ENCODE results near the gene PEPD.
A peak's percentile ranks its signal among the peaks of the same experiment; 100 is the strongest.

The PEPD gene

DNA sequence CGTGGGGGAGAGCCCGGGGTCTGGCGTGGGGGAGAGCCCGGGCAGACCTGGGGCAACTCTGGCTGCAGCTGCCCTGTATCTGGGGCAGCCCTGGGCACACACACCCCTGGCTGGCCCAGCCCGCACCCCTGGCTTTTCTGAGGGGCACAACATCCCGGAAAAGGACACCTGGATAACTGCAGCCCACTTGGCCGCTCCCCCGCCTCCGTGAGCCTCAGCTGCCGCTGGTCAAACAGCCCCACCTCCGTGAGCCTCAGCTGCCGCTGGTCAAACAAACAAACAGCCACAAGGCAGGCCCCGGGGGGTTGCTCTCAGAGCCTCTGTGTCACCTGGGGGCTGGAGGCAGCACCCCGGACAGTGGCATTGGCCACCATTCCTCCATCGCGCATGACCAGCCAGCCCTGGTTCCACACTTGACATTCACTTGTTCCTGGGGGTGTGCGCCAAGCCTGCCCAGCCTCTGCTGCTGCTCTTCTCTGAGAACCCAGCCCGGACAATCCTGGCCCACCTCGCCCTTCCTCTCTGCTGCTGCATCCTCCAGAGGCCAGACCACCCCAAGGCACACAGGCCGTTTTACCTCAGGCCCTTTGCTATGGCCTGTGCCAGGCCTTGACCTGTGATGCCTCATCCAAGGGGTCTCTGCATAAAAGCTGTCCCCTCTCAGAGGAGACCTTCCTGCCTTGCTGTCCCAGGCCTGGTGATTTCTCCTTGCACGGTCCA is 128.1 kb downstream of the PEPD start:
- peak; percentile 25 for DNase-seq

DNA sequence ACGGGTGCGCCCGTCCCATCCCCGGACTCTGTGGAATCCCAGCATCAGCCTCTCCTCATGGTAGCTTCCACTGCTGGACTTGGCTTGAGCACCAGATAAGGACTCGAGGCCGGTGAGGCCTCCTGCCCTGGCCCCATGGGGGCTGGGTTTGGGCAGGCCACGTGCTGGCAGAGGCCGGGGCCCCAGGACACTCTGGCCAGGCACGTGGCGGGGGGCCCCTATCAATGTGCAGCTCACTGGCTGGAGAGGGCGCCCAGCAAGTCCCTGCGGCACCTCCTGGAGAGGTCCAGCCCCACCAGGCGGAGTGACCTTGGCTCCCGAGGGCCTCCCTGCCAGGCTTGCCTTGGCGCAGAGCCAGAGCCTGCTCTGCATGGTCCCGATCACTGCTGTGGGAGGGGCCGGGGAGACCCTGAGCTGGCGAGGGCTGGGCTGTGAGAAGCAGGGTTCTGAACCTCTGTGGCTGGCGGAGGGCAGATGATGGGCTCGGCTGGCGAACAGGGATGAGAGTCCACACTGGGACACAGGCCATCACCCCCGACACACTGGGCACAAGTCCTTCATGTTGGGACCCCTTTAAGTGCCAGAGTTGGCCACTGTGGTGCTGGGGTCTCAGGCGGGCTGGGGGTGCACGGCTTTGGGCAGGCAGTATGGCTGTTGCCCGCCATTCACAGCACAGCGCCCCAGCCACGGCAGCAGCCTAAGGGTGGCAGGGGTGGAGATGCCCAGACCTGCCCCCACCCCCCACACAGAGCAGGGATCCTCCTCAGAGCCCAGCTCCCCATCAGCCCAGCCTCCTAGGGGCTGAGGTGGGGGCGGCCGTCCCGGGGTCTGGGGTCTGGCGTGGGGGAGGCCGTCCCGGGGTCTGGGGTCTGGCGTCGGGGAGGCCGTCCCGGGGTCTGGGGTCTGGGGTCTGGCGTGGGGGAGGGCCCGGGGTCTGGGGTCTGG is 129.0 kb downstream of the PEPD start:
- peak; percentile 32 for DNase-seq

DNA sequence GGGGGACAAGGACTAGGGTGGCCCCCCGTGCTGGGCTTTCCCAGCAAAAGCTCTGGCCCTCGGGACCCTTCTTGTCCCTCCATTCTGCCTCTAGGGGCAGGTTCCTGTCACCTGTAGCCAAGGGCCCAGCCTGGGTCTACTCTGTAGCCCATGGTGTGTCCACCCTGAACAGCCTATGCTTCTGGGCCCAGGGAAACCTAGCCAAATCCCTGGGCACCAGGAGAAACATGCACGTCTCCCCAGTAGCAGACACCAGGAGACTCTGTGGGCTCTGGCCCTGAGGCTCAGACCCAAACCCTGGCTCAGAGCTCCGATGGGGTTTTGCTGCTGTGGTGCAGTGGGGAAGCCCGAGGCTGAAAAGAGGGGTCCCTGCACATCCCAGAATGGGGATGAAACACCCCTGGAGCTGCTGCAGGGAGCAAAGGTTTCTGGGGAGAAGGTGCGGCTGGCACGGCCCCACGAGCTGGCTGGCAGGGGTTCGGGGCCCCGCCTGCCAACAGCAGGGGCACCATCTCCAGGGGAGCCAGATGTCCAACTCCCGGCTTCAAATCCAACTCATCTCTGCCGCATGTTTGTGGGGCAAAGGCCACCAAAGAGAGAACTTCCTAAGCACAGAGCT is 129.9 kb downstream of the PEPD start:
- DNase-seq = peak; percentile 22

DNA sequence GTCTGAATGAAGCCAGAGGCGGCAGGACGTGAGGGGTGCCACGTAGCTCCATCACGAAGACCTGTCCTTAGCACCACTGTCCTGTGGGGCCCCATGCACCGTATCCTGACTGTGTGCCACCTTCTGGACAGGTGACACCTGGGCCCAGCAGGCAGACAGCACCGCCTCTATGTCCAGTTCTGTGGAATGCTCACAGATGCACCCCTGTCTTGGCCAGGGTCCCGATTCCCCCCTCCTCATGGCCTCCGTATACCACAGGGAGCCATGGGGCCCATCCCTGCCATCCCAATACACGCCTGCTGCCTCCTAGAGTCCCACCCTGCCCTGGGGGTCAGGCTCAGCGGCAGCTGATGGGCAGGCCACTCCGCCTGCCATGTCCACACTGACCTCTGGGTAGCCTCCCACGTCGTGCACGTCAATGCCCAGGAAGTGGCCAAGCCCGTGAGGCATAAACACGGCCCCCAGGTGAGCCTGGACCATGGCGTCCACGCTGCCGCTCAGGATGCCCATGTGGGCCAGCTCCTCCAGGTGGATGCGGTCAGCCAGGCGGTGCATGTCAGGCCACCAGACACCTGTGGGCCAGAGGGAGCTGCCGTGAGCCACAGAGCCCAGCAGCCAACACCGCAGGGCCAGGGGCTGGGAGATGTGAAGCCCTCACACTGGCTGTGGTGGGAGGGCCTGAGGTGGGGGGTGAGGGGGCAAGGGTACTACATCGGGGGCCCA is 130.5 kb downstream of the PEPD start:
- peak; percentile 36 for DNase-seq

DNA sequence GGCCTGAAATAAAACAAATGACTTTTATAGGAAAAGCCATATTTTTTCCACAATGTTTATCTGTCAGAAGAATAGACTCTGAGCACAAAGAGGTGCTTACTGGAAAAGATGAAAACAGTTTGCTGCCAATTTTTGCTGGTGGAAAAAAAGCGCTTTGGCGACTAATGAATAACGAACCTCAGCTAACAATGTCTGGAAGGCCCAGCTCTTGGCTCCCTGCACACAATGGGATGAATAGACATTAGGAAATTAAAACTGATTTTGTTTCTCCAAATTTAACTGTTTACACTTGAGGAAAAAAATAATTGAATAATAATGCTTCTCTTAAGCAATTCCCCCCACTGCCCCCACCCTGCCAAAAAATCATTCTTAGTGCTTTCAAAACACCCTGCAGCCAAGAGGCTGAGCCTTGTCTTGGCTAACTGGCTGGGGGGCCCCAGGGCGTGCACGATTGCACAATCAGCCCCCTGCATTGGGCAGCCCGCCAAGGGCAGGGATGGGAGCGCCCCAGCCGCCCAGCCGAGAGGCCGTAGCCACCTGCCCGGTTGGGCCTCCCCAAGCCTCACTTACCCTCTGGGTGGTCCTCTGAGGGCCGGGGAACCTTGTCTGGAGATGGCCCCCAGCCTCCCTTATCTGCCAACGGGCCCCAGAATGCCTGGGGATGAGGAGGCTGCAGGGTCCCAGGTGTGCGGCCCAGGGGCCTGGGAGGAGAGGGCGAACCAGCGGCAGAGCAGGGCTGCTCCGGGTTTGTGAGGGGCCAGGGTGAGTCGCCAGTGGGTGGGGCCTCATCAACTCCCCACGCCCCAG is 131.3 kb downstream of the PEPD start:
- peak; percentile 85 for DNase-seq

DNA sequence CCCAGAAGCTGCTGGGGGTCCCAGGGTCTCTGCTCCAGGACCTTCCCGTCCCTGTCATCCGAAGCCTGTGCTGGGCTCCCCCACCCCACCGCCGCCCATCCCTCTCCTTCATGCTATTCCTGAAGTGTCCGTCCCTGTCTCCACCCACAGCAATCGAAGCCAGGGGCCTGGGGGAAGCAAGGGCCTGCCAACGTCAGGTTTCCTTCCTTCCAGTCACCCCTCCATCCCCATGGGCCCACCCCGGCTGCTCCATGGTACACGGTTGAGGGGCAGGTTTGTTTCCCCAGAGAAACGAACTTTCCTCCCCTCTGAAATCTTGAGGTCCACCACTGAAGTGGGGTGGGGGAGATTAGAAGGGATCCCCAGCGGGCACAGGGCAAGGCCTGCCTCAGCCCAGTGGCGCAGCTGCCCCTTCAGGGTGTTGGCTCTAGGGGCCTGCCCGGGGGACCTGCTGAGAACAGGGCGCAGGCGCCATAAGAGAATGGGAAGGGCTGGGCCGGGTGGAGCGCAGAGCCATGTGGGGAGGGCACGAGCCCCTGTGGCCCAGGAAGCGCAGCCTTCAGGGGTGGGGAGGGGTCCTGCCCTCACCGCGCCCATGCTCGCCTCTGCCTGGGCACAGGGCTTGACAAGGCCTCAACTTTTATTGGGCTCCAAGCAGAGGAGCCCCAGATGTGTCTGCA is 132.0 kb downstream of the PEPD start:
- DNase-seq = peak; percentile 29

DNA sequence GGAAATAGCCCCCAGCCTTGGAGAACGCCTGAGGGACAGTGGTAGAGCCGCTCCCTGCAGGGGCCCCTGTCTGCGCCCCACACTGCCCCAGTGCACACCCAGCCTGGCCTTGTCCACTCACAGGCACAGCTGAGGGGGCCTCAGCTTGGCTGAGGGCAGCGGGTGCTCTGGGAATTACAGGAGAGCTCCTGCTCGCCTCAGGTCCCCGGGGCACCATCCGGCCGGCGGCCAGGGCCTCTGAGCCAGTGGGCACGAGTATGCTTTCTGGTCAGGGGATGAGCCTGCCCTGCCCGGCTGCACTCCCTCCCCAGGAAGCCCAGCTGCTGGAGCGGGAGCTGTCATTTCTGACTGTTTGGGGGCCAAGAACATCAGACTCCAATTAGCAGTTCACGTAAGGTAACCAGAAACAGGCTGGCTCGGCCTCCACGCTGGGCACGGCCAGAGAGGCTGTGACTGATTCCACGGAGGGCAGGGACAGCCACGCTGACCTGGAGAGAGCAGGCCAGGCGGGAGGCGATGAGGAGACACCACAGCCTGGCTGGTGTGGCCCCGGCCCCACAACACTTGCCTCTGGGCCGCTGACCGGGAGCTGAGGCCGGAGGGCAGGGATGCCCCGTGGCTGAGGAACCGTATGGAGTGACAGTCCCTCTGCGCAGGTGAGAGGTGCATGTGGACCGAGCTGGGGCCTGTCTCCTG is 132.7 kb downstream of the PEPD start:
- DNase-seq = peak; percentile 75

DNA sequence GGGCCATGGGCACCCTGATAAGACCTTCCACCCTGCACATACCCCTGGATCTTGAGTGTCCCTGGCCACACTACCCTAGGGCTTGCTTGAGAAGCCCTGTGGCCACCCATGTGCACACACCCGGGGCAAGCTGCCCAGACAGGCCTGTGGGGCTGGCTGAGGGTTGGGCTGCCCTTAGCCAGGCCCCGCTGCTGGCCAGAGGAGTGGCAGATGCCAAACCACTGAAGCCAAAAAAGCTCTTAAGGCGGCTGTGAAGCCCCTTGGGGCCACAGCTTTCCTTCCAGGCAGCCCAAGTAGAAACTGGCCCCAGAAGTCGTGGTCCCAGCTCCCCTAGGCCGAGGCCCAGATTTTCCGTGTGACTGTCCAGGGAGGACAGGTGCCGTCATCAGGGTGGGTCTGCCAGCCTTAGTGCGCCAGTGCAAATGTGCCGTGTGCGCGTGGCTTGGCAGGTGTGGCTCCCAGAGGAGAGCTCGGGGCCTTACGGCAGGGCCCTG is 133.3 kb downstream of the PEPD start:
- DNase-seq = peak; percentile 55

DNA sequence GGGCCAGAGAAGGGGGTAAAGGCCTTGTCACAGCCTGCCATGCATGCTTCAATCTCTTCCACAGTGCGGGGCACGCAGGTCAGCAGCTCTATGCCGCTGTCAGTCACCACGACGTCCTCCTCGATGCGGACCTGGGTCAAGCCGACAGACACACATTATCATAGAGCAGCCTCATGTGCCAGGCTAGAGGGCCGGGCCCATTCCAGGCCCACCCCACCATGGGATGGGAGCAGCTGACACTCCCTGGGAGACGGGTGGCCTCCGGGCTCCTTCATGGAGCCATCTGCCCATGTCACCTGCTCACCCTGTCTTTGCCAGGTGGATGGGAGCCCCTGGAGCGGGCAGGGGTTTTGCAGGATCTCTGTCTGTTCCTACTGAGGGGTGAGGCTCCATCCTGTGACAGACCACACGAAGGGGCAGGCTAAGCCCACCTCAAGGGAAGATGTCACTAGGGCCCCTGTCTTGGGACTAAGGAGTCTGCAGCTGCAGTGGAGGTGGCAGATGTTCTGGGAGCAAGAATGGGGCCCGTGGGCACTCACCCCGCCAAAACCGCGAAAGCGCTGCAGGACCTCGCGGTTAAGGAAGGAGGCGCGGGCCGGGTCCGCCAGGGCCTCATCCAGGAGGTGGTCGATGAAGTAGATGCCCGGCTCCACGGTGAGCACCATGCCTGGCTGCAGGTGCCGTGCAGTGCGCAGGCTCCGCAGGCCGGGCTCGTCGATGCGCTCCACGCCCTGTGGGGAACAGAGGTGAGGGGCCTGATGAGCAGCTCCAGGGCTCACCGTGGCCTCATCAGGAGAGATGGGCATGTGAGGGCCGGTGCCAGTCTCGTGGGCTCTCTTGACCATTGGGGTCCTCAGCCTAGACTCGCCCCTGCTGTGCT is 134.0 kb downstream of the PEPD start:
- no peak for DNase-seq

DNA sequence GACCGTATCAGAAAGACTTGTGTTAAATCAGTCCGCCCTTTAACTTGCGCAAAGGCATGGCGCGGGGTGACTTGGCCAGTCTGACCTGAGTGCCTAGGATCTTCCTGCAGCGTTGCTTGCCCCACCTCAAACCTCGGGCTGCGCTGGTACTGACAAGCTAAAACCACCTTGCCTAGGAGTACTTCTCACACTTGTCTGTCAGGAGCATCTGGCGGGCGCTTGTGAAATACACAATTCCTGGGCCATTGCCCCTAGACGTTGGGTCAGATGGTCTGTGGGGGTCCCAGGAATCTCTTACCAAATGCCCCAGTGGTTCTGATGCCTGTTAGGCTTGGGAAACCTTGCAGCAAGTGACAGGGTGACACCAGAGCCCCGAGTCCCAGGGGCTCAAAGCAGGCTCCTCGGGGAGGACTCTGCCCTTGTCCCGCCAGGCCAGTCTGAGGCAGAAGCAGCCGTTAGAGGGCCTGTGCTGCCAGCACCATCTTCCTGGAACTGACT is 135.2 kb downstream of the PEPD start:
- DNase-seq = no peak

DNA sequence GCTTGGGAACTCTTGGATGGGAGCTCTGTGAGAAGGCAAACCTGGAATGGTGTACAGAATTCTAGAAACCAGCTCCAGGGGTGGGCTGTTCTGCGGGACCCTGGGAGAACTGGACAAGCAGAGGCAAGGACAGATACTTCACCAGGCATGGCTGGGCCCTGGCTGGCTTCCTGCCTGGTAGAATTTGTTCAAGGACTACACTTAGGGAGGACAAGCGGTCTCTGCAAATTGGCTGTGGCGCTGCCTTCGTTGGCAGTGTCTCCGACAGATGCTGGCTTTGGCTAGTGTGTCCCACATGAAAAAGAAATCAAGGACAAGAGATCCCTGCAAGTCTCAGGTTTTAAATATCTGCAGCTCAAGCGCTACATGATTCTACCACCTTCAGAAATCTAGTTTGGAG is 135.6 kb downstream of the PEPD start:
- peak; percentile 71 for DNase-seq

DNA sequence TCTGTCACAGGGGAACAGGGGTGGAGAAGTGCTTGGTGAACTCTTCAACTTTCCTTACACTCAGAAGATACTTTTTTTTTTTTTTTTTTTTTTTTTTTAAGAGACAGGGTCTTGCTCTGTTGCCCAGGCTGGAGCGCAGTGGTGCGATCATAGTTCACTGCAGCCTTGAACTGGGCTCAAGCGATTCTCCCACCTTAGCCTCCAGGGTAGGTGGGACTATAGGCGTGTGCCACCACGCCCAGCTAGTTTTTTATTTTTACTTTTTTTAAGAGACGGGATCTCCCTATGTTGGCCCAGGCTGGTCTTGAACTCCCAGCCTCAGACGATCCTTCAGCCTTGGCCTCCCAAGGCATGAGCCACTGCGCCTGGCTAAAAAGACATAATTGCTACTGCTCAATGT is 136.6 kb downstream of the PEPD start:
- DNase-seq = no peak

DNA sequence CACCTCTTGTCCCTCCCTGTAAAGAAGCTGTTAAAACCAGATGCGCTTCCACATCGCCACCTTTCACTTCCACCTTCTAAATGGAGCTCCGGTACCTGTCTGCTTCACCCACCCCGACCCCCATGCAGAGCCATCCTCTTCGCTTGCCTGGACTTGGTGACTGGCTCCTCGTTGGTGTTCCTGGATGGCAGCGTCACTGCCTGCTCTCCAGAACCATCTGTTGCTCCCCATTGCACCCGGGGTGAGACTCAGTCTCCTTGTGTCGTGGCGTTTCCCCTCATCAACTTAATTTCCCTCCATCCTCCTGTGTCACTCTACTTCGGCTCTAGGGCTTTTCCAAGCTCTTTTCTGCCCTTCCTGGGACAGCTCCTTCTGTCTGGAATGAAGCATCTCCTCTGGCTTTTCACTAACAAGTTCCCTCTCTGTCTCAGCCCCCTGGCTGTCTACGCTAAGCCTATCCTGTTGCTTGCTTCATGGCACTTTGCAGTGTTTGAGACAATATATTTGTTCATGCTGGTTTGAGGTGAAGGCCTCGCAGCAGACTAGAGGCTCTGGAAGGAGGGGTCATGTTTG is 137.8 kb downstream of the PEPD start:
- no peak for DNase-seq

DNA sequence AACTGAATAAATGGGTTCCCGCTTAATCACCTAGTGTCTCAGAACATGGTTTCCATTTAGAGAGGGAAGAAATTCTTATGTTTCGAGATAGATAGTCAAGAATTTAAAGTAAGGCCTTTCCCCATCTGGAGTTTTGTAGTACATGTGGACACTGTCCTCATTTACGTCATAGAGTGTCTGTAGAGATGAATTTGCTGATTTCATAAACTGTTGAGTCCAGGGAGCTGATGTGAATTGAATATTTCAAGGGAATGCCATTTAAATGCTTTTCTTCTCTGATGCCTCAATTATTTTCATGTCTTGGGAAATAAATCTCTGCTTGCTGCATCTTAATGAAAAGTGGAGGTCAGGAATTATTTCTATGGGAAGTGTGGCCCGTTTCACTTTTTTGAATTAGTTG is 138.6 kb downstream of the PEPD start:
- no peak for DNase-seq

DNA sequence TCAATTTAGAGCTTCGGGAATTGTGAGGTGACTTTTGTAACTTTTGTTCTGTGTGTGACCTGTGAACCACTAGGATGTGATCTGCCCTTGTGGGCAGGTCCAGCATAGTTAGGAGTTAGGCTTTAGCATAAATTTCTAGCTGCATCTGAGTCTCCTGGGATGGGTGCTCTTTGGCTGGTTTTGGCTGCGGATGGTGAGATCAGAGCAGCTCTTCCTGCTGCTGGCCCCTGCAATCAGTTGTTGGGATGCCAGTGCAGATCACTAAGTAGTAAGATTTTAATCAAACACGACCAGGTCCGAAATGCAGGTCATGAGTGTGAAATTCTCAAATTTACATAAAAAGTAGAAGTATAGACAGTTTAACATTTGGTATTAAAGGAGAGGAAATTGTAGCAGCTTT is 139.6 kb downstream of the PEPD start:
- DNase-seq = no peak

DNA sequence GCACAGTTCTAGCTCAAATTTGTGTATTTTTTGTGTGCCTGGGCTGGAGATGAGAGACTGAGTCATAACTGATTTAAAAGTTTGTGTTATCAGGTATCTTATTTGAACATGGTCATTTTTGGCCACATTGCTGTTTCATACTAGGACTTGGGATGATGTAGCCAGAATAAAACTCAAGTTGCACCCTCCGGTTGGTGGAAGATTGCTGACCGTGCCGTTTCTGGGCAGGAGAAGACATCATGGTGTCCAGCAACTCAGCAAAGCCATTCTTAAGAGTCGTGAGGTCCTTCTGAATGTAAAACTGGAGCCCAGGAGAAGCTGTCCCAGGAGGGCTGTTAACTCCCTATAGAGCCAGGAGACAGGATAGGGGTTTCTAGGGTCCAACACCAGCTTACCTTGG is 140.5 kb downstream of the PEPD start:
- DNase-seq = no peak

DNA sequence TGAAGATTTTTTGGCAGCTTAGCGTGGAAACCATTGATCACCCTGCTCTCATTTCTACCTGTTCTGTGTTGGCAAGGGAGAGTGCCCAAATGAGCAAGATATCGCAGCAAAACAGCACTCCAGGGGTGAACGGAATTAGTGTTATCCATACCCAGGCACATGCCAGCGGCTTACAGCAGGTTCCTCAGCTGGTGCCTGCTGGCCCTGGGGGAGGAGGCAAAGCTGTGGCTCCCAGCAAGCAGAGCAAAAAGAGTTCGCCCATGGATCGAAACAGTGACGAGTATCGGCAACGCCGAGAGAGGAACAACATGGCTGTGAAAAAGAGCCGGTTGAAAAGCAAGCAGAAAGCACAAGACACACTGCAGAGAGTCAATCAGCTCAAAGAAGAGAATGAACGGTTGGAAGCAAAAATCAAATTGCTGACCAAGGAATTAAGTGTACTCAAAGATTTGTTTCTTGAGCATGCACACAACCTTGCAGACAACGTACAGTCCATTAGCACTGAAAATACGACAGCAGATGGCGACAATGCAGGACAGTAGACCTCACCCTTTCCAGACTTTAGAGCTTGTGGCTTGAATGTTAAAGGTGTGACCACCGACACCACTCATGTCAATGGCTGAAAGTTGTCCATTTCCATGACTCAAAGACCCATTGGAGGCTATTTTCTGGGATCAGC is 142.3 kb downstream of the PEPD start:
- DNase-seq = no peak

Data from femur (tissue), 1 donor.